Osteocyte (in vitro differentiated cells): ENCODE measurements around the gene RPA3. TPM values are rescaled to one million over a fixed set of nuclear protein-coding genes. Genes with fewer than 3 reads are reported as not detected.

ENCODE experiments used
- DNase-seq: peaks from one replicate; pipeline ENCODE4 v3.0.0; 2021; ENCODE audit warnings: mixed read lengths; ENCODE audit not compliant: unreplicated experiment; ENCODE audit errors: extremely low spot score
- H3K27ac Mint-ChIP-seq: one replicate; pipeline ENCODE4 v1.8.0; 2021; ENCODE audit warnings: mild to moderate bottlenecking, mixed read lengths; ENCODE audit not compliant: unreplicated experiment
- H3K27me3 Mint-ChIP-seq: one replicate; pipeline ENCODE4 v1.8.0; 2021; ENCODE audit warnings: mixed read lengths; ENCODE audit not compliant: unreplicated experiment
- H3K36me3 Mint-ChIP-seq: one replicate; pipeline ENCODE4 v1.8.0; 2021; ENCODE audit warnings: mixed read lengths; ENCODE audit not compliant: unreplicated experiment
- H3K4me1 Mint-ChIP-seq: one replicate; pipeline ENCODE4 v1.8.0; 2021; ENCODE audit warnings: mixed read lengths; ENCODE audit not compliant: unreplicated experiment
- H3K4me3 Mint-ChIP-seq: one replicate; pipeline ENCODE4 v1.8.0; 2021; ENCODE audit warnings: mild to moderate bottlenecking, moderate library complexity, mixed read lengths; ENCODE audit not compliant: unreplicated experiment
- H3K9me3 Mint-ChIP-seq: one replicate; pipeline ENCODE4 v1.8.0; 2021; ENCODE audit warnings: mixed read lengths; ENCODE audit not compliant: unreplicated experiment
- CTCF ChIP-seq: fragments of 200-600 bp; sonication (generic); IDR thresholded peaks from 2 replicates; pipeline ENCODE4 v1.5.0; 2021; ENCODE audit warnings: antibody characterized with exemption, mild to moderate bottlenecking, moderate library complexity
- total RNA-seq: library from RNA; stranded (reverse); gene quantifications from 2 replicates; pipeline ENCODE4 v1.2.1, GENCODE V29; 2021

RPA3 gene
- total RNA-seq, 1 donor from 2014 or later: 14.8 TPM

DNA sequence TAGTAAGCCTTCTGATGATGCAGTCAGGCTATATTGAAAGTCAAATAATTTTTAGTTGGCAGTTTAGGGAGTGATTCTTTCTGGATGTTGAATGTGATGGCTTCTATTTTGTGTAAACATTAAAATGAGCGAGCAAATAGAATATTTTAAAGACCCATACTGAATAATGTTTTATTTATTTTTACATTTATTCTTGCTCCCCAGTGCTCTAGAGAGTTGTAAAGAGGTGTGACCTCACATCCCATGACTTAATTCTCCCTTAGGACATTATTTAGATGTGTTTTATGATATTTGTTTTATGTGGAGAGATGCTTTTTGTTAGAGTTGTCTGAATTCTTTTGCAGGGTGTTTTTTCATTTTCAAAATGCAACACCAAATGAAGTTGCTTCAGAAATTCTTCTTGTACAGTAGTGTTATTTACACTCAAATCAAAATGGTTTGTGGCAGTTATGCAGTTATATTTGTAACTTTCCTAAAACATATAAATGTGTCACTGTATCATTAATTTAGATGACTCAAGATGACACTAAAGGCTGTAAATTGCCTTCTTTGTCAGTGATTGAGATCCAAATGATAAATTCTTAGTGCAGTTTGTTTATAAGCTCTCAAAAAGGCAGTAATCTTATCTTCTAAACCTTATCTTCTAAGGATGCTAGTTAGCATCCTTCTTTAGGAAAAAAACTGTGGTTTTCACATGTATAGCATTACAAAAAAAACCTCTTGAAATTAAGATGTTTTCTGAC is 65.4 kb downstream of the RPA3 start:
- Mint-ChIP-seq H3K36me3 (peaks cover 13% of the 10 kb centered on the region), H3K27me3 (no peaks in the 10 kb centered on the region), H3K27ac (no peak overlapping the region), H3K4me3 (no peak overlapping the region), H3K9me3 (peaks cover 11% of the 10 kb centered on the region), H3K4me1 (peaks cover 7% of the 10 kb centered on the region)
- DNase-seq: no peak
- no peak for TF ChIP-seq CTCF

- H3K9me3 Mint-ChIP-seq: no peaks in the 10 kb centered on the region
- no peak for TF ChIP-seq CTCF
- H3K27ac Mint-ChIP-seq: no peak overlapping the region
- no peaks in the 10 kb centered on the region for H3K27me3 Mint-ChIP-seq
- no peak for DNase-seq
- peaks cover 7% of the 10 kb centered on the region for H3K4me1 Mint-ChIP-seq
- H3K36me3 Mint-ChIP-seq: no peaks in the 10 kb centered on the region
- no peak overlapping the region for H3K4me3 Mint-ChIP-seq
Measured at GRCh38 chr7:7651479-7651878, 66.9 kb downstream of the RPA3 start.

- Mint-ChIP-seq H3K36me3 (peaks cover under 1% of the 10 kb centered on the region), H3K9me3 (no peaks in the 10 kb centered on the region), H3K27ac (no peak overlapping the region), H3K4me1 (peaks cover 7% of the 10 kb centered on the region), H3K4me3 (no peak overlapping the region), H3K27me3 (no peaks in the 10 kb centered on the region)
- TF ChIP-seq CTCF: no peak
- no peak for DNase-seq
Measured at GRCh38 chr7:7650682-7651206, 67.7 kb downstream of the RPA3 start.

DNA sequence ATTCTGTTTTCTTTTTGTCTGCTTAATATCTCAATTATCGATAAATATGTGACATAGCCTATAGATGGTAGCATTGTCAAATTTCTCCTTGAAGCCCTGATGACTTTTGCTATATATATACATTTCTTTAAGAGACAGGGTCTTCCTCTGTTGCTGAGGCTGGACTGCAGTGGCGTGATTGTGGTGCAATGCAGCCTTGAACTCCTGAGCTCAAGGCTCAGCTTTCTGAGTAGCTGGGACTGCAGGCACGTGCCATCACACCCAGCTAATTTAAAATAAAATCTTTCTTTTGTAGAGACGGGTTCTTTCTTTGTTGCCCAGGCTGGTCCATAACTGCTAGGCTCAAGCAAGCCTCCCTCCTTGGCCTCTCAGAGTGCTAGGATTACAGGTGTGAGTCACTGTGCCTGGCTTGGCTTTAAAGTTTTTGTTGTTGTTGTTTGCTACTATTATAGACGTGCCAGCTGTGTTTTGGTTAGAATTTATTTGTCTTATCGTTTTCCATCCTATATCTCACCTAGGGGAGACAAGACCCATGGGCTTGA is 70.8 kb downstream of the RPA3 start:
- DNase-seq: no peak
- H3K27ac Mint-ChIP-seq: no peak overlapping the region
- TF ChIP-seq CTCF: no peak
- H3K9me3 Mint-ChIP-seq: no peaks in the 10 kb centered on the region
- no peak overlapping the region for H3K4me3 Mint-ChIP-seq
- H3K27me3 Mint-ChIP-seq: no peaks in the 10 kb centered on the region
- H3K36me3 Mint-ChIP-seq: peaks cover 4% of the 10 kb centered on the region
- H3K4me1 Mint-ChIP-seq: peaks cover 3% of the 10 kb centered on the region

GRCh38 chr7:7642081-7642480 is 76.3 kb downstream of the RPA3 start:
- no peaks in the 10 kb centered on the region for H3K9me3 Mint-ChIP-seq
- DNase-seq: no peak
- TF ChIP-seq CTCF: no peak
- H3K27me3 Mint-ChIP-seq: no peaks in the 10 kb centered on the region
- H3K27ac Mint-ChIP-seq: no peak overlapping the region
- H3K4me1 Mint-ChIP-seq: peaks cover 19% of the 10 kb centered on the region
- peaks cover 4% of the 10 kb centered on the region for H3K36me3 Mint-ChIP-seq
- H3K4me3 Mint-ChIP-seq: peak overlapping the region; percentile 94
